ENCODE results near the gene PSD2. TPM values are rescaled to one million over a fixed set of nuclear protein-coding genes. Genes with fewer than 3 reads are reported as not detected.

PSD2 gene
- total RNA-seq, 4 donors from 2014 or later, result under 0.01 to 0.17 (median 0.13) TPM; not detected in 1

DNA sequence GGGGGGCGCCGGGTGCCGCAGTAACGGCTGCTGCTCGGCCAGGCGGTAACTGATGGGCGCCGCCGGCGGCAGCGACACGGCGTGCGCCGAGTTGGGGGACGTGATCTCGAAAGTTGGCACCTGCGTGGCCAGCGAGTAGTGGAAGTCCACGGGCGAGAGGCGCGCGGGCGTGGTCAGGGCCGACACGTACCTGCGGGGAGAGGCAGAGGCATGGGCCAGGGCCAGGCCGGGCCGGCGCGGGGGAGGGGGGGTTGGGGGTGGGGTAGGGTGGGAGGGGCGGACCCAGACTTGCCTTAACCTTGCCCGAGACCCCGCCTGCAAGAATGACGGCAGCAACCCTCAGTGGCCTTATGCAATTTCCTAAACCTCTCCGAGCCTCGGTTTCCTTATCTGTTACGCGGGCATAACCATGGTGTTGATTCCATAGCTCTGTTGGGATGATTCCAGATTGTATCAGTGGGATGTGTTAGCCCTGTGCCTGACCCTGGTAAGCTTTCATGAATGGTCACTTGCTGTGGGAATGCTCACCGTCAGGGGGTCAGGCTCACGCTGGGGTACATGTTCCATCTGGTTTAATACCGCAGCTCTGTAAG, 53.0 kb downstream of the PSD2 start:
- H3K4me3 ChIP-seq, result peak overlapping the region; percentile 66 to 85 (median 74)
- H3K27me3 ChIP-seq, result no peaks in the 10 kb centered on the region
- peaks cover 0 to 22% (median 20%) of the 10 kb centered on the region in 4 donors for H3K36me3 ChIP-seq
- intact Hi-C loops (cut with DNase I), result loop anchor here (5.0 kb wide), 1 partner anchor 119 kb away; no protein-coding TSS in a partner anchor
- whole genome bisulfite sequencing, result 43% methylated on average over 14 of the region's 43 CpGs
- TF ChIP-seq POLR2AphosphoS5 (IDR thresholded peaks at IDR 0.05) (no peak), EP300 (IDR thresholded peaks at IDR 0.05) (no peak), POLR2A (IDR thresholded peaks at IDR 0.05; ENCODE audit: low read depth) (no peak)
- TF ChIP-seq, protein P1, sequence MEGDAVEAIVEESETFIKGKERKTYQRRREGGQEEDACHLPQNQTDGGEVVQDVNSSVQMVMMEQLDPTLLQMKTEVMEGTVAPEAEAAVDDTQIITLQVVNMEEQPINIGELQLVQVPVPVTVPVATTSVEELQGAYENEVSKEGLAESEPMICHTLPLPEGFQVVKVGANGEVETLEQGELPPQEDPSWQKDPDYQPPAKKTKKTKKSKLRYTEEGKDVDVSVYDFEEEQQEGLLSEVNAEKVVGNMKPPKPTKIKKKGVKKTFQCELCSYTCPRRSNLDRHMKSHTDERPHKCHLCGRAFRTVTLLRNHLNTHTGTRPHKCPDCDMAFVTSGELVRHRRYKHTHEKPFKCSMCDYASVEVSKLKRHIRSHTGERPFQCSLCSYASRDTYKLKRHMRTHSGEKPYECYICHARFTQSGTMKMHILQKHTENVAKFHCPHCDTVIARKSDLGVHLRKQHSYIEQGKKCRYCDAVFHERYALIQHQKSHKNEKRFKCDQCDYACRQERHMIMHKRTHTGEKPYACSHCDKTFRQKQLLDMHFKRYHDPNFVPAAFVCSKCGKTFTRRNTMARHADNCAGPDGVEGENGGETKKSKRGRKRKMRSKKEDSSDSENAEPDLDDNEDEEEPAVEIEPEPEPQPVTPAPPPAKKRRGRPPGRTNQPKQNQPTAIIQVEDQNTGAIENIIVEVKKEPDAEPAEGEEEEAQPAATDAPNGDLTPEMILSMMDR (IDR thresholded peaks at IDR 0.05), result no peak
- no peaks in the 10 kb centered on the region for H3K9me3 ChIP-seq
- H3K27ac ChIP-seq (replicated peaks in 1 of 4), result peak overlapping the region; percentile 67 to 85 (median 80)
- DNase-seq (ENCODE audit: extremely low spot score), result no peak
- H3K4me1 ChIP-seq, result peaks cover 5 to 25% (median 14%) of the 10 kb centered on the region in 4 donors

DNA sequence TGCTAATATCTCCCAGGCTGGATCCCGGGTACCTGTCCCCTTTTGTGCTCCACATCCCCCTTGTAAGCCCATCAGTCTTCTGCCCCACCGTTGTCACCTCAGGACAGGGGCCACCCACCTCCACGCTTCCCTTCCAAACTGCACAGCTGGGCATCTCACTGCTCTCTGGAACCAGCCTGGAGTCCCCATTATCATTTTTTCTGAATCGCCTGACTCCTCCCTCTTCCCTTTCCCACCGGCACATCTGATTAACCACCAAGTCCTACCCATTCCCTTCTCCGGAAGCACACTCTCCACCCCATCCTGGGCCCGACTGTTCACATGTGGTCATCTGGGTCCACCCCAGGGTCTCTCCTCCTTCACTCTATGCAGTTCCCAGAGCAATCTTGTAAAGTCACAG, 53.9 kb downstream of the PSD2 start:
- H3K27ac ChIP-seq (replicated peaks in 1 of 4), result peak overlapping the region in 1 of 4 donors; percentile 85
- TF ChIP-seq, protein P1 (IDR thresholded peaks at IDR 0.05), result no peak
- TF ChIP-seq EP300 (IDR thresholded peaks at IDR 0.05) (no peak), POLR2A (IDR thresholded peaks at IDR 0.05; ENCODE audit: low read depth) (no peak), POLR2AphosphoS5 (IDR thresholded peaks at IDR 0.05) (no peak)
- H3K4me1 ChIP-seq, result peaks cover 5 to 25% (median 14%) of the 10 kb centered on the region in 4 donors
- H3K9me3 ChIP-seq, result no peaks in the 10 kb centered on the region
- WGBS, result 79% methylated on average over 7 of the region's 7 CpGs
- no peak overlapping the region for H3K4me3 ChIP-seq
- intact Hi-C loops (cut with DNase I), result loop anchor here (5.0 kb wide), 1 partner anchor 118 kb away; no protein-coding TSS in a partner anchor
- H3K36me3 ChIP-seq, result peaks cover 0 to 22% (median 20%) of the 10 kb centered on the region in 4 donors
- DNase-seq (ENCODE audit: extremely low spot score), result no peak
- no peaks in the 10 kb centered on the region for H3K27me3 ChIP-seq

DNA sequence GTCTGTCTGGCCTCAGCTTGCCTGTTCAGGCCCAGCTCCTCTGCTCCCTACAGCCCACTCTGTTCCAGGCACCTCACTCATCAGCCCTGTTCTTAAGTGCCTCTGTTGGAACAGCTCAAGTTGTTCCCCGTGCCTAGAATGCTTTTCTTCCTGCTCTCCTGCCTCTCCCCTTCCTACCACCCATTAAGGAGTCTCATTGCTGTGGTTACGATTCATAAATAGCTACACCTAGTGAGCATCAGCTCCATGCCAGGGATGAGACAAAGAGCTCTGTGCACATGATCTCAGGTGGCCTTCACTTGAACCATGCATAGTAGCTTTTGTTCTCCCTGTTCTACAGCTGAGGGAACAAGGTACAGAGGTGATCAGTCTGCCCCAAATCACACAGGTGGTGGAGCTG, 54.3 kb downstream of the PSD2 start:
- H3K4me1 ChIP-seq, result peaks cover 5 to 25% (median 14%) of the 10 kb centered on the region in 4 donors
- no peak overlapping the region for H3K4me3 ChIP-seq
- intact Hi-C loops (cut with DNase I), result loop anchor here (5.0 kb wide), 1 partner anchor 117 kb away; no protein-coding TSS in a partner anchor
- no peaks in the 10 kb centered on the region for H3K9me3 ChIP-seq
- H3K36me3 ChIP-seq, result peaks cover 0 to 22% (median 20%) of the 10 kb centered on the region in 4 donors
- TF ChIP-seq, protein P1 (IDR thresholded peaks at IDR 0.05), result no peak
- TF ChIP-seq EP300 (IDR thresholded peaks at IDR 0.05) (no peak), POLR2AphosphoS5 (IDR thresholded peaks at IDR 0.05) (no peak), POLR2A (IDR thresholded peaks at IDR 0.05; ENCODE audit: low read depth) (no peak)
- peak overlapping the region in 1 of 4 donors; percentile 85 for H3K27ac ChIP-seq (replicated peaks in 1 of 4)
- no peaks in the 10 kb centered on the region for H3K27me3 ChIP-seq
- 74% methylated on average over 2 of the region's 2 CpGs for WGBS
- no peak for DNase-seq (ENCODE audit: extremely low spot score)

DNA sequence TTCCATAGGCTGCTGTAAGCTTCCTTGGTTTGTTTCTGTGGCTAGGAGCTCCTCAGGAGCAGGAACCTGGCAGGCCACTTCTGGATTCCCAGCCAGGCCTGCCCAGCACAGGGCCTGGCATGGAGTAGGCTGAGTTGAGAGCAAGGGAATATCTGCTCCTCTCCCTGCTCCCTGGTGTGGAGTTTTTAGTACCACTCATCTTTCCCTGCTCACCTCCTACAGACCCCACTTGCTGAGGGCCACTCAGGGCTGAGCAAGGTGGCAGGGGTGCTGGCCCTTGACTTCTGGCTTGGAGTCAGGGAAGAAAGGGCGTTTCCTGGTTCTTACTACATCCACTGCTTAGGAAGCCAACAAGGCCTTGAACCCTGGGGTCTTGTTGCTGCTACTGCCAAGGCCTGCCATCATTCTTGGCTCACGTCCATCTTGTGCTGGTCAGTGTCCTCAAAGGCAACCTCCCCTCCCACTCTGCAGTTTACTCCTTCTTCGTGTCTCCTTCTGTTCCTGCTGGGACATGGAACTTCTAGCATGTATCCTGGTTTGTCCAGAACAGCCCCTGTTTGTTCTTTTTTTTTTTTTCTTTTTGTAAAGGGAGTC, 54.9 kb downstream of the PSD2 start:
- Histone ChIP-seq H3K9me3 (no peaks in the 10 kb centered on the region), H3K27me3 (no peaks in the 10 kb centered on the region), H3K4me3 (no peak overlapping the region), H3K4me1 (peaks cover 5 to 25% (median 14%) of the 10 kb centered on the region in 4 donors), H3K27ac (replicated peaks in 1 of 4) (no peak overlapping the region), H3K36me3 (peaks cover 0 to 25% (median 20%) of the 10 kb centered on the region in 4 donors)
- intact Hi-C loops (cut with DNase I), result no loop called here
- TF ChIP-seq EP300 (IDR thresholded peaks at IDR 0.05) (no peak), POLR2AphosphoS5 (IDR thresholded peaks at IDR 0.05) (no peak)
- TF ChIP-seq, protein P1 (IDR thresholded peaks at IDR 0.05), result no peak
- no peak for DNase-seq (ENCODE audit: extremely low spot score)
- WGBS, result 89% methylated on average over 3 of the region's 3 CpGs

Data from esophagus muscularis mucosa (tissue), 4 donors.